ENCODE measurements around the gene GABRR3.

DNA sequence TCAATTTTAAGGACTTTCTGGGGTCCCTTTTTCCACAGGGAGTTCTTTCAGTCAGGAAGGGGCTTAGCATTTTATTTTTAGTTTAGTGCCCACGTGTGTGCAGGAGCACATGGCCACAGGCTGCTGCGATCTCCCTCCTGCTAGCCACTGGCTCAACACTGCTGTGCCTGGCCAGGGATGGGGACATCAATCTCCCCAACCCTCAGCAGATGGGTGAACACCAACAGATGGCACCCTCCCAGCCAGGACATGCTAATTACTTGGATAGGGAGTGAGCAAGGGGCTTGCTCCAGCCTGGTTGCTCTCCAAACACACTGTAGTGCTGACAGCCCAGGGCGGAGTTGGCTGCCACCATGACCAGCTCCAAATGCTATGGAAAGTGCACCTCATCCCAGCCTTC is 55.5 kb downstream of the GABRR3 start:
- TF ChIP-seq, protein P1, sequence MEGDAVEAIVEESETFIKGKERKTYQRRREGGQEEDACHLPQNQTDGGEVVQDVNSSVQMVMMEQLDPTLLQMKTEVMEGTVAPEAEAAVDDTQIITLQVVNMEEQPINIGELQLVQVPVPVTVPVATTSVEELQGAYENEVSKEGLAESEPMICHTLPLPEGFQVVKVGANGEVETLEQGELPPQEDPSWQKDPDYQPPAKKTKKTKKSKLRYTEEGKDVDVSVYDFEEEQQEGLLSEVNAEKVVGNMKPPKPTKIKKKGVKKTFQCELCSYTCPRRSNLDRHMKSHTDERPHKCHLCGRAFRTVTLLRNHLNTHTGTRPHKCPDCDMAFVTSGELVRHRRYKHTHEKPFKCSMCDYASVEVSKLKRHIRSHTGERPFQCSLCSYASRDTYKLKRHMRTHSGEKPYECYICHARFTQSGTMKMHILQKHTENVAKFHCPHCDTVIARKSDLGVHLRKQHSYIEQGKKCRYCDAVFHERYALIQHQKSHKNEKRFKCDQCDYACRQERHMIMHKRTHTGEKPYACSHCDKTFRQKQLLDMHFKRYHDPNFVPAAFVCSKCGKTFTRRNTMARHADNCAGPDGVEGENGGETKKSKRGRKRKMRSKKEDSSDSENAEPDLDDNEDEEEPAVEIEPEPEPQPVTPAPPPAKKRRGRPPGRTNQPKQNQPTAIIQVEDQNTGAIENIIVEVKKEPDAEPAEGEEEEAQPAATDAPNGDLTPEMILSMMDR (IDR thresholded peaks at IDR 0.05) = no peak
- no peak for TF ChIP-seq CHD2 (IDR thresholded peaks at IDR 0.05; ENCODE audit: low read length, partially characterized antibody)
- TF ChIP-seq, protein P2, sequence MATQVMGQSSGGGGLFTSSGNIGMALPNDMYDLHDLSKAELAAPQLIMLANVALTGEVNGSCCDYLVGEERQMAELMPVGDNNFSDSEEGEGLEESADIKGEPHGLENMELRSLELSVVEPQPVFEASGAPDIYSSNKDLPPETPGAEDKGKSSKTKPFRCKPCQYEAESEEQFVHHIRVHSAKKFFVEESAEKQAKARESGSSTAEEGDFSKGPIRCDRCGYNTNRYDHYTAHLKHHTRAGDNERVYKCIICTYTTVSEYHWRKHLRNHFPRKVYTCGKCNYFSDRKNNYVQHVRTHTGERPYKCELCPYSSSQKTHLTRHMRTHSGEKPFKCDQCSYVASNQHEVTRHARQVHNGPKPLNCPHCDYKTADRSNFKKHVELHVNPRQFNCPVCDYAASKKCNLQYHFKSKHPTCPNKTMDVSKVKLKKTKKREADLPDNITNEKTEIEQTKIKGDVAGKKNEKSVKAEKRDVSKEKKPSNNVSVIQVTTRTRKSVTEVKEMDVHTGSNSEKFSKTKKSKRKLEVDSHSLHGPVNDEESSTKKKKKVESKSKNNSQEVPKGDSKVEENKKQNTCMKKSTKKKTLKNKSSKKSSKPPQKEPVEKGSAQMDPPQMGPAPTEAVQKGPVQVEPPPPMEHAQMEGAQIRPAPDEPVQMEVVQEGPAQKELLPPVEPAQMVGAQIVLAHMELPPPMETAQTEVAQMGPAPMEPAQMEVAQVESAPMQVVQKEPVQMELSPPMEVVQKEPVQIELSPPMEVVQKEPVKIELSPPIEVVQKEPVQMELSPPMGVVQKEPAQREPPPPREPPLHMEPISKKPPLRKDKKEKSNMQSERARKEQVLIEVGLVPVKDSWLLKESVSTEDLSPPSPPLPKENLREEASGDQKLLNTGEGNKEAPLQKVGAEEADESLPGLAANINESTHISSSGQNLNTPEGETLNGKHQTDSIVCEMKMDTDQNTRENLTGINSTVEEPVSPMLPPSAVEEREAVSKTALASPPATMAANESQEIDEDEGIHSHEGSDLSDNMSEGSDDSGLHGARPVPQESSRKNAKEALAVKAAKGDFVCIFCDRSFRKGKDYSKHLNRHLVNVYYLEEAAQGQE (IDR thresholded peaks at IDR 0.05; ENCODE audit: low read depth, low read length) = no peak
- no peak for TF ChIP-seq EP300 (IDR thresholded peaks at IDR 0.05; ENCODE audit: borderline replicate concordance in 1 of 2, low read depth in 1 of 2, low read length in 1 of 2)
- TF ChIP-seq MAX (IDR thresholded peaks at IDR 0.05; ENCODE audit: low read depth) = no peak
